MCF 10A (cell line): ENCODE data around the gene PTPRQ. TPM values are rescaled to one million over a fixed set of nuclear protein-coding genes. Genes with fewer than 3 reads are reported as not detected.

ENCODE experiments used
- BruUV-seq: library from RNA; stranded (reverse); fragments of 400-500 nt; replicated peaks from 2 replicates; lab custom pipeline; 2021; lab: Mats Ljungman, UMichigan
- CTCF ChIA-PET: fragments of 300-600 bp; sonication (Branson Sonifier 250); formaldehyde crosslinking; extraction: SDS; loops from one replicate; lab custom pipeline; 2021; ENCODE audit warnings: antibody characterized with exemption, inconsistent platforms; lab: Yijun Ruan, JAX
- POLR2A ChIA-PET: fragments of 300-600, 350-650 bp; sonication (Branson Sonifier 250); formaldehyde crosslinking; extraction: SDS; loops from one replicate; lab custom pipeline; 2020; ENCODE audit warnings: antibody characterized with exemption, inconsistent platforms; lab: Yijun Ruan, JAX
- DNase-seq: peaks from one replicate; pipeline ENCODE4 v3.0.0-alpha.2; 2018; ENCODE audit not compliant: unreplicated experiment
- H3K27ac Mint-ChIP-seq: one replicate; pipeline ENCODE4 v1.8.0; 2022; ENCODE audit warnings: mild to moderate bottlenecking, low read depth, mixed read lengths; ENCODE audit not compliant: unreplicated experiment
- H3K27me3 Mint-ChIP-seq: one replicate; pipeline ENCODE4 v1.8.0; 2022; ENCODE audit warnings: mixed read lengths; ENCODE audit not compliant: insufficient read depth, unreplicated experiment
- H3K36me3 Mint-ChIP-seq: one replicate; pipeline ENCODE4 v1.8.0; 2022; ENCODE audit warnings: mild to moderate bottlenecking, moderate library complexity, mixed read lengths; ENCODE audit not compliant: insufficient read depth, unreplicated experiment
- H3K4me1 Mint-ChIP-seq: one replicate; pipeline ENCODE4 v1.8.0; 2022; ENCODE audit warnings: mixed read lengths; ENCODE audit not compliant: insufficient read depth, unreplicated experiment
- H3K4me3 Mint-ChIP-seq: one replicate; pipeline ENCODE4 v1.8.0; 2022; ENCODE audit warnings: mild to moderate bottlenecking, moderate library complexity, mixed read lengths; ENCODE audit not compliant: unreplicated experiment
- H3K9me3 Mint-ChIP-seq: one replicate; pipeline ENCODE4 v1.8.0; 2022; ENCODE audit warnings: mixed read lengths; ENCODE audit not compliant: unreplicated experiment
- intact Hi-C: fragments of 100-400 bp; cut with micrococcal nuclease; formaldehyde crosslinking; loops from 2 replicates; pipeline ENCODE4 v1.14.1; 2022
- total RNA-seq: library from RNA; stranded (reverse); gene quantifications from 2 replicates; pipeline ENCODE4 v1.2.3, GENCODE V29; 2022
- TF ChIP-seq, protein P1 (sequence below): fragments of 200-600 bp; IDR thresholded peaks from one replicate; pipeline ENCODE4 v1.8.0; 2022; ENCODE audit warnings: antibody characterized with exemption, mild to moderate bottlenecking; ENCODE audit not compliant: unreplicated experiment

Gene PTPRQ
- total RNA-seq, 1 experiment from 2014 or later: not detected

DNA sequence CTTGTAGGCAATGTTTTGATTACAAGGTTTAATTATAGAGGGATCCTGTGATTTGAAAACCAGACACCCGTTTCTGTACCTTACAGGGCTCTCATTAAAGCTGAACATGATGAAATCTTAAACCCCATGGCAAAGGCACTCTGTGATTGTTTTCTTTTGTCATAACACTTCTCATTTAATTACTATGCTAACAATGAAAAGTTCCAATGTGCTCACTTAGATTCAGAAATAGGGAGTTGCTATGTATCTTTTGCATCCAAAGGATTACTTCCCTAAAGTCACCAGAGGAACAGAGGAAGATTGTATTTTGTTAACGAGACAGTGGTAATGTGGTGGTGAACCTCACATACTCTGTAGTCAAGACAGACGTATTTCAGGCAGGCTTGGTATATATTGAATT is 181.9 kb downstream of the PTPRQ start:
- Mint-ChIP-seq H3K4me1 (no peaks in the 10 kb centered on the region), H3K4me3 (no peak overlapping the region), H3K27ac (no peak overlapping the region), H3K27me3 (no peaks in the 10 kb centered on the region), H3K9me3 (no peaks in the 10 kb centered on the region), H3K36me3 (no peaks in the 10 kb centered on the region)
- intact Hi-C loops: no loop called here
- no TSS peak for BruUV-seq
- ChIA-PET CTCF (no interaction called here), POLR2A (no interaction called here)
- no peak for DNase-seq
- TF ChIP-seq, protein P1, sequence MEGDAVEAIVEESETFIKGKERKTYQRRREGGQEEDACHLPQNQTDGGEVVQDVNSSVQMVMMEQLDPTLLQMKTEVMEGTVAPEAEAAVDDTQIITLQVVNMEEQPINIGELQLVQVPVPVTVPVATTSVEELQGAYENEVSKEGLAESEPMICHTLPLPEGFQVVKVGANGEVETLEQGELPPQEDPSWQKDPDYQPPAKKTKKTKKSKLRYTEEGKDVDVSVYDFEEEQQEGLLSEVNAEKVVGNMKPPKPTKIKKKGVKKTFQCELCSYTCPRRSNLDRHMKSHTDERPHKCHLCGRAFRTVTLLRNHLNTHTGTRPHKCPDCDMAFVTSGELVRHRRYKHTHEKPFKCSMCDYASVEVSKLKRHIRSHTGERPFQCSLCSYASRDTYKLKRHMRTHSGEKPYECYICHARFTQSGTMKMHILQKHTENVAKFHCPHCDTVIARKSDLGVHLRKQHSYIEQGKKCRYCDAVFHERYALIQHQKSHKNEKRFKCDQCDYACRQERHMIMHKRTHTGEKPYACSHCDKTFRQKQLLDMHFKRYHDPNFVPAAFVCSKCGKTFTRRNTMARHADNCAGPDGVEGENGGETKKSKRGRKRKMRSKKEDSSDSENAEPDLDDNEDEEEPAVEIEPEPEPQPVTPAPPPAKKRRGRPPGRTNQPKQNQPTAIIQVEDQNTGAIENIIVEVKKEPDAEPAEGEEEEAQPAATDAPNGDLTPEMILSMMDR: no peak

DNA sequence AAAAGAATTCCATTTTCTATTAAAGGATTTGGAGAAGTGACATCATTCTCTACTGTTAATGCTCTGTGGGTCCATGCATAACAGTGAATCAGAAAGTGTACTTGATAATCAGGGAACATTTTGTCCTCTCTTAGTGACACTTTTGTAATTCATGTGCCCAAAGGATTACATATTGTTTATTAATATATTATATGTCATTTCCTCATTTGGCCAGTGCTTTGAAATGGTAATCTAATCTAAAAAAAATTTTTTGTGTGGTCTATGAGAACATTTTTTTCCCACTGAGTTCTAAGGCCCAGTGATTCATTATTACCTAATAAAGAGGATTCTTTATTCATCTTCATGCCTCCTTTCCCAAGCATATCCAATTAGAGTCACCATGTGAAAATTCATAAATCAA is 183.7 kb downstream of the PTPRQ start:
- ChIA-PET POLR2A (interaction anchor here (0.6 kb wide), 1 partner anchor 112 kb away, joined by 3 read pairs; no protein-coding TSS in a partner anchor), CTCF (no interaction called here)
- TF ChIP-seq, protein P1: no peak
- no TSS peak for BruUV-seq
- H3K27me3 Mint-ChIP-seq: no peaks in the 10 kb centered on the region
- H3K4me1 Mint-ChIP-seq: no peaks in the 10 kb centered on the region
- peak; percentile 16 for DNase-seq
- no peaks in the 10 kb centered on the region for H3K36me3 Mint-ChIP-seq
- H3K9me3 Mint-ChIP-seq: no peaks in the 10 kb centered on the region
- no peak overlapping the region for H3K27ac Mint-ChIP-seq
- H3K4me3 Mint-ChIP-seq: no peak overlapping the region
- intact Hi-C loops: no loop called here

DNA sequence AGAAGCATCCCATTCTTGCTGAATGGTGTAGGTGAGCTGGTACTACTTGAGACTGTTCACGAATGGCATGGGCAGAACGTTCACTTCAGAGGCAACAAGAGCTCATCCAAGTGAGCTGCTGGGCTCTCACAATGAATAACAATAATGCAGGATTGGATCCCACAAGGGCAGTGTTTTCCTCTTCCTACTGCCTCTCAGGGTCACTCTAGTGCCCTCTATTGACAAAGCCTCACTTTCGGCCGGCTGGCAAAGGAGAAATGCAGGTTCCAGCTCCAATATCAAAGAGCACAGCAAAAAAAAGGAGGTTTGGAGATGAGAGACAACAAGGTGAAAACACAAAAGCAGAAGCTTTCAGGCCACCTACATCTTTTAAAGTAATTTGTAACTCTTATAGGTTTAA is 188.8 kb downstream of the PTPRQ start:
- intact Hi-C loops: no loop called here
- Mint-ChIP-seq H3K9me3 (no peaks in the 10 kb centered on the region), H3K4me1 (no peaks in the 10 kb centered on the region), H3K27ac (no peak overlapping the region), H3K4me3 (no peak overlapping the region), H3K27me3 (peaks cover 2% of the 10 kb centered on the region), H3K36me3 (no peaks in the 10 kb centered on the region)
- CTCF ChIA-PET: interaction anchor here (0.6 to 1.6 kb wide), 5 partner anchors 14 to 193 kb away, joined by 3 to 5 read pairs (median 3); no protein-coding TSS in a partner anchor
- POLR2A ChIA-PET: no interaction called here
- TF ChIP-seq, protein P1: no peak
- DNase-seq: peak; percentile 40
- no TSS peak for BruUV-seq

DNA sequence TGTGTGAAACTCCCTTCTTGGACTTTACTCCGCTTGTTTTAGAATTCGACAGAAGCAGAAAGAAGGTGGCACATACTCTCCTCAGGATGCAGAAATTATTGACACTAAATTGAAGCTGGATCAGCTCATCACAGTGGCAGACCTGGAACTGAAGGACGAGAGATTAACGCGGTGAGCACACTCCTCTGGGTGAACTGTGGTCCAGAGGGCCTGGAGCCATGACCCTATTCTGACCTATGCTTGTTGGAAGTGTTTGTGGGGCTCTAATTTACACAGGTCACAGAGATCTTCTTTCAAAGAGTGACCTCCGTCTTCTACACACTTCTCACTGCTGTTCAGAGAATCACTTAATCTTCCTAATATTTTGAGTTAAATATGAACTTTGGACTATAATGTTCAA is 190.9 kb downstream of the PTPRQ start:
- no TSS peak for BruUV-seq
- DNase-seq: no peak
- intact Hi-C loops: no loop called here
- no peaks in the 10 kb centered on the region for H3K36me3 Mint-ChIP-seq
- no peak overlapping the region for H3K27ac Mint-ChIP-seq
- CTCF ChIA-PET: interaction anchor here (0.8 to 1.6 kb wide), 2 partner anchors 37 to 218 kb away, joined by 3 read pairs; no protein-coding TSS in a partner anchor
- H3K4me1 Mint-ChIP-seq: no peaks in the 10 kb centered on the region
- TF ChIP-seq, protein P1: no peak
- H3K4me3 Mint-ChIP-seq: no peak overlapping the region
- POLR2A ChIA-PET: no interaction called here
- H3K9me3 Mint-ChIP-seq: no peaks in the 10 kb centered on the region
- peaks cover 22% of the 10 kb centered on the region for H3K27me3 Mint-ChIP-seq
